ENCODE measurements around the gene SDHB. TPM values are rescaled to one million over a fixed set of nuclear protein-coding genes. Genes with fewer than 3 reads are reported as not detected.

The SDHB gene
- polyA plus RNA-seq, 12 donors = 67.4 to 139 (median 122) TPM; not detected in 1

DNA sequence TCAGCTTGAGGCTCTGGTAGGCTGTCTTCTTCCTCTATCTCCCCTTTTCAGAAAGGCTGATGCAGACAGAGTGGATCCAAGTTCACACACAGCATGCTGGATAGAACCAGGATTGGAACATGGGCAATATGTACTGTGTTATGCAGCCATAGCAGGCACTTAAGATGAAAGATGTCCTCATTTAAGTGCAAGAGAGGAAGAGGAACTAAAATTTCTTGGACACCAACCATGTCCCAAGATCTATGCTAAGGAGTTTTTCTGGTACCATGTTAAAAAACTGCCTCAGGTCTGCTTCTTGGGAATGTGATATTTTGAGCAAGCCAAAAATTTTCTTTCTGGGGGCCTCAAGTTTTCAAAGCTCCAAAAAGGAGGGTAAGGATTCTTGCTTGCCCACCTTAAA, 1.2 kb downstream of the SDHB start:
- no peak for DNase-seq

DNA sequence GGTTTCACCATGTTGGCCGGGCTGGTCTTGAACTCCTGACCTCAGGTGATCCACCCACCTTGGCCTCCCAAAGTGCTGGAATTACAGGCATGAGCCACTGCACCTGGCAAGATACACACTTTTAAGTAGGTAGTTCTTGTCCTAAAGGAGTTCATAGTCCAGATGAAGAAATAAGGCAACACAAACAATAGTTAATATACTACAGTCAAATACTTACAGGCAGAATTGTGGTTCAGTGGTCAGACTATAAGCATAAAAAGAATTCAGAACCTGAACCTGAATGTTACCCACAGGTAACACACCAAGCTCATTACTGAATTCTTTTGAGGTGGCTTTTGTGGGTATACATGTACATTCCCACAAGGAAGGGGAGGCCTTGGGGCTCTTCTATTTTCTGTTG, 1.8 kb downstream of the SDHB start:
- DNase-seq = no peak

- no peak for DNase-seq
These were observed 5.9 kb downstream of the SDHB start for GRCh38 chr1:17047924-17048323.

- no peak for DNase-seq
These were observed 7.5 kb downstream of the SDHB start for GRCh38 chr1:17046334-17046657.

- no peak for DNase-seq
These were observed 8.0 kb downstream of the SDHB start for GRCh38 chr1:17045634-17046333.

DNA sequence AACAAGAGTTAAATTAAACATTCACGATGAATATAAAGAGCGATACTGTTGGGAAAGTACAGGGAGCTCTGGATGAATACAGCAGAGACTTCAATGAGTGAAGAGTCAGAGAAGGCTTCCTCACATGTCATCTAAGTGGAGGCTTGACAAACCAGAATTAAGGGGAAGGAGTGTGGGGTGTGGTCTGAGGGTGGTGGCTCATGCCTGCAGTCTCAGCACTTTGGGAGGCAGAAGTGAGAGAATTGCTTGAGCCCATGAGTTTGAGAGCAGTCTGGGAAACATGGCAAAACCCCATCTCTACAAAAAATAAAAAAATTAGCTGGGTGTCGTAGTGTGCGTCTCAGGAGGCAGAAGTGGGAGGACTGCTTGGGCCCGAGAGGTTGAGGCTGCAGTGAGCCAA, 8.7 kb downstream of the SDHB start:
- DNase-seq = no peak

GRCh38 chr1:17043676-17044075, 10.2 kb downstream of the SDHB start:
- no peak for DNase-seq

DNA sequence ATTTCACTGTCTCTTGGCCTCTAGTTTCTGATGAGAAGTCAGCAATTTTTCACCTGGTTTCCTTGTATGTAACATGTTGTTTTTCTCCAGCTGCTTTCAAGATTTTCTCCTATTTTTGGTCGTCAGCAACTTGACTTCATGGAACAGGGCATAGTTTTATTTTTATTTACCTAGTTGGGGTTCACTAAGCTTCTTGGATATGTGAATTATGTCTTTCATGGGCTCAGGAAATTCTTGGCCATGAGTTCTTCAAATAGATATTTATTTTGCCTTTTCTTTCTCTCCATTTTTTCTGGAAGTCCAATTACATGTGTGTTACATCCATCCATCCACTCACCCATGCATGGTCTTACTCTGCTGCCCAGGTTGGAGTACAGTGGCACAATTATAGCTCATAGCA, 13.7 kb downstream of the SDHB start:
- no peak for DNase-seq

GRCh38 chr1:17039522-17039921, 14.3 kb downstream of the SDHB start:
- no peak for DNase-seq

DNA sequence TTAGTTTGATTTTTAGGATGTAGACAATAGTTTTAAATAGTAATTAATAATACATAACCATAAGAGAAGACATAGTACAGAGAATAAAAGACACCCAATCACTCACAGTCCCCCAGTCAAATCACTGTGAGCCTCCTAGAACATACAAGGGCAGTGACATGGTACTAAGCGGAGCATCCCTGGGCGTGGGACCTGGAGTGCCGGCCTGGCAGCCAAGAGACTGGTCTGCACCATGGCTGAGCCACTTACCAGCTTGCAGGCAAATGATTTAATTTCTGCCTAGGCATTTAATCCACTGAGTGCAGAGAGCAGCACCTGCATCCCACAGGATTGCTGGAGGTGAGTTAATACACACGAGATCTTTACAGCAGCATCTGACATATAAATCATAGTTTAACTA, 20.4 kb downstream of the SDHB start:
- DNase-seq = no peak

DNA sequence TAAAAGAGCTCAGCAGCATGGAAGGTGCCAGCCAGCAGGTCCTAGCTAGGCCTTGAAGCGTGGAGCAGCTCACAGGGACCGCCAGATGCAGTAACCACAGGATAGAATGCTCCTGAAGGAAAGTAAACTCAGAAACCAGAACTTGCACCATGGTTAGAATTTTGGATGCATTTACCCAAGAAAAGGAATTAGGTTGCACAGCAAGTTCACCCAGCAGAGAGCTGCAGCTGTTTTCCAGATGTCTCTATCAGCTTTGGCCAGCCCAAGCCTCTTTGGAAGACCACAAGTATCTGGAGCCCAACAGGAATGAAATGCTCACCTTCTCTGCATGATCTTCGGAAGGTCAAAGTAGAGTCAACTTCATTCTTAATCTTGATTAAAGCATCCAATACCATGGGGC, 21.1 kb downstream of the SDHB start:
- no peak for DNase-seq

GRCh38 chr1:17031436-17031835, 22.4 kb downstream of the SDHB start:
- no peak for DNase-seq

- no peak for DNase-seq
These were observed 23.6 kb downstream of the SDHB start for GRCh38 chr1:17030206-17030605.

GRCh38 chr1:17028662-17029188, 25.1 kb downstream of the SDHB start:
- DNase-seq = no peak

DNA sequence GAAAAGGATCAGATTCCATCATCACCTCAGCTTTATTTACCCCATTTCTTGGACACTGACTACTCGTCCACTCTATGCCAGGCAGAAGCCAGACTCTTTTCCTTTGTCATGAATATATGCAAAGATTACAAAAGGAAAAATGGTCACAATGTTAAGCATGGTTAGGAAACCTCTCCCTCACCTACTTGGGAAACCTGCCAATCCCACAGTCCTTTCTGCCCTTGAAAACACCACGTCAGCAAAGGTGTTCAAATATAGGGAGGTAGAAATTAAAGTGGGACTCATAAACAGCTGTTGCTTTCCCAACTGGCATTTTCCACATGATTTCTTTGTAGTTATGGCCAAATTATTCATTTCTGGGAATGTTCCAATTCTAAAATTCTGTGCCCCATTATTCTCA, 25.9 kb downstream of the SDHB start:
- no peak for DNase-seq

- DNase-seq = no peak
These were observed 26.4 kb downstream of the SDHB start for GRCh38 chr1:17027403-17027802.

DNA sequence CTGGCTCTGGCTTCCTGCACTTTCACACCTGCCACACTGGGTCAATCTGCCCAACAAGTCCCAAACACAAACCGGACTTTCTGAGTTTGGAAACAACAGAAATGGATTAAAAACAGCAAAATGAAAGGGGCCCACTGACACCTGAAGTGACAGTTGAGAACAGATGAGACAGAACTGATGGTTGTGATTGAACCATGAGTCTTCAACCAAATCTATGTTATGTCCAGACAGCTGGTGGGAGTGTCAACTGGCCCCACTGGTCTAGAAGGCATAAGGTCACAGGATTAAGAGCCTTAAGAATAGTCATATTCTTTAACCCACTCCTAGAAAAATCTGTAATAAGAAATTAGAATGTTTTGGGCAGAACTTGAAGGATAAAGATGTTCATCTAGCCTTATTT, 29.1 kb downstream of the SDHB start:
- DNase-seq = no peak

GRCh38 chr1:17023573-17023972, 30.3 kb downstream of the SDHB start:
- DNase-seq = no peak

GRCh38 chr1:17023102-17023501, 30.7 kb downstream of the SDHB start:
- no peak for DNase-seq

DNA sequence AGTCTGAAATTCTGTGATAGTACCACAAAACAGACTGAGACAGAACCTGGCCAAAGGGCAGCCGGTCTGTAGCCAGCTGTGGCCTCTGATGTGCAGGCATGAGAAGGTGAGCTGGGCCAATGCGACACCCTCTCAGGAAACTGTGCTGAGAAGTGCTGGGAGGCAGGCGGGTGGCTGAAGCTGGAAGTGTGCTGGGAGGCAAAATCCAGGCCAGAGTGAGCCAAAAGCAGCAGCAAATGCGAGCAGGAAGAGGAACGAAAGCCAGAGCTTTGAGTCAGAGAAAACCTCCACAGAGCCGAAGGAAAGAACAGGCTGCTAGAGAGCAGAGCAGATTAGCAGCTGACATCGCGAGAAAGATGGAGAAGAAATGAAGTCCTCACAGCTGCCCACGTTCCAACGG, 31.9 kb downstream of the SDHB start:
- no peak for DNase-seq

DNA sequence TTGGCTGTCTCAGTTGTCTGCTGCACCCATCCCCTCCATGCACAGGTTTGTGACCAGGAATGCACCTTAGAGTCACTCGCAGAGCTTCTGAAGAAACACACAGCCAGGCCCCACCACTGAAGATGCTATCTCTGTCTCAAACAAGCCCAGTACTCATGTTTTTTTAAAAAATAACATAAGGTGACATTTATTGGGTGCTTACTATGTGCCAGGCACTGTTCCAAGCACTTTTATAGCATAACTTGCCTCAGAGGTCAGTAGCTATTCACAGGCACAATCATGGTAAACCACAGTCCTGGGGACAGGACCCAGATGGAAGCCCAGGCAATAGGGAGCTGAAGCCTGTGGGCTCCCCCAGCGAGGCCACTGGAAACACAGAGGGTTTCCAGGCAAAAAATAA, 33.3 kb downstream of the SDHB start:
- no peak for DNase-seq

DNA sequence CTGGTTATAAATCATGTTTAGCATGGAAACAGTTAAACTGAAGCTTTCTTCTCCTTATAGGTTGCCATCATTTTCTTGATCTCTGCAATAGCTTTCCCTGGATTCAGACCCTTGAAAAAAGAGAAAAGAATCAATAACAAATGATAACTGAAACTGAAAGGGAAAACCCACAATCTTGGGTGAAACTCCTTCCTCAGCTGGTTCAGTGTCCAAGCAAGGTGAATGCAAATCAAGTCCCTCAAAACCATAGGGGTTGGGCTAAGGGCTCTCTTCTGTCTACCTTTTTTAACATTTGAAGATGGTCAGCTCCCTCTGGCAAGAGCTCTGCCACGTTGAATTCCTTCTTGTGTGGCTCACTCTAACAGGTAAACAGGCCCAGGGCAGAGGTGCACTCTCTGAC, 35.0 kb downstream of the SDHB start:
- no peak for DNase-seq

GRCh38 chr1:17017435-17017834, 36.4 kb downstream of the SDHB start:
- no peak for DNase-seq

DNA sequence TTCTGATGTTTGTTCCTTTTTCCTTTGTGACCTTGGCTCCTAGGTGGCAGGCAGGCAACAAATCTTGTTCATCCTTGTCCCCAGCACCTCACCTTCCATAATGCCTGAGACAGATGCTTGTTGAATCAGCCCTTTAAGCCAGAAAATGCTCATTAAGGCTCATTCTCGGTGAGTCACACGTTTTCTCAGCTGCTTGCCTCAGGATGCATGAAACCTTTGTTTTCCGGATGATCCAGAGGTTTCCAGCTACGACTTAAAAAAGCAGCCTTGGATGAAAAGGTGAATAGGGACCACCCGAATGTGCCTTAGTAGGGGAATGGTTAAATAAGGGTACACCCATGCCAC, 37.5 kb downstream of the SDHB start:
- no peak for DNase-seq
